Measurements from ENCODE around the gene CYFIP2. TPM values are rescaled to one million over a fixed set of nuclear protein-coding genes. Genes with fewer than 3 reads are reported as not detected.
"Not testable (repeated sequence)": the region's sequence is repeated elsewhere in the genome, so short reads cannot be mapped to it uniquely, and the experiment has no call there.

Gene CYFIP2
- total RNA-seq, 1 donor from 2014 or later: 36.6 TPM

DNA sequence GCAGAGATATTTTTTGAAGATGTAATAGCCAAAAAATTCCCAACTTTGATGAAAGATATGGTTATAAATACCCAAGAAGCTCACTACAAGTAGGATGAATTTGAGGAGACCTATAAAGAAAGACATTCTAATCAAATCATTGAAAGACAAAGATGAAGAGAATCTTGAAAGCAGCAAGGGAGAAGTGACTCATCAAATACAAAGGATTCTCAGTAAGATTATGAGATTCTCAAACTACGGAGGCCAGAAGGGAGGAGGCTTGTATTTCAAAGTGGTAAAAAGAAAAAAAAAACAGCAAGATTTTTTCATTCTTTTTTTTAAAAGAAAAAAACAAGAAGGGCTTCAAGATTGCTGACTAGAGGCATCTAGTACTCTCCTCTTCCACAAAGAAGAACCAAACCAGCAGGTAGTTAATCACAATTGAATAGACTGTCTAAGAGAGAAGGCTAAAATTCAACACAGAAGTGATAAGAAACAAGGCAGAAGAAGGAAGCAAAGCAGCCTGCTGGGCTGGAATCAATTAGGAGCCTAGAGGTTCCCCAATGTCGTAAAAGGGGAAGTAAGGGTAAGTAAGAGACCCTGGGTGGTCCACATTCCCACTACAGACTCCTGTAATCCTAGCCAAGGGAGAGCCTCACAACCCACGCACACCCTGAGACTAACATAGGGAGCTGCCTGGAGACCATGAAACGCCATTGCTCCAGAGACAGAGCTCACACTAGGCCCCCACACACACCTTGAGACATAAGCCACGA lies 135.0 kb downstream of the CYFIP2 start:
- Histone ChIP-seq H3K27me3 (ENCODE audit: low read depth) (no peaks in the 10 kb centered on the region), H3K4me3 (no peak overlapping the region), H3K27ac (no peak overlapping the region), H3K4me1 (no peaks in the 10 kb centered on the region), H3K9me3 (peaks cover 3% of the 10 kb centered on the region), H3K36me3 (no peaks in the 10 kb centered on the region)
- ATAC-seq: no peak
- intact Hi-C loops (cut with DNase I): no loop called here
- no peak for DNase-seq
- no peak for TF ChIP-seq CTCF (IDR thresholded peaks at IDR 0.05)

- H3K27me3 ChIP-seq (ENCODE audit: low read depth): no peaks in the 10 kb centered on the region
- H3K36me3 ChIP-seq: no peaks in the 10 kb centered on the region
- TF ChIP-seq CTCF (IDR thresholded peaks at IDR 0.05): no peak
- H3K4me1 ChIP-seq: no peaks in the 10 kb centered on the region
- intact Hi-C loops (cut with DNase I): no loop called here
- H3K4me3 ChIP-seq: no peak overlapping the region
- DNase-seq (no peak), ATAC-seq (no peak)
- H3K27ac ChIP-seq: no peak overlapping the region
- H3K9me3 ChIP-seq: no peaks in the 10 kb centered on the region
These were observed 149.9 kb downstream of the CYFIP2 start for GRCh38 chr5:157415838-157416237.

- H3K27ac ChIP-seq; ATAC-seq; H3K27me3 ChIP-seq (ENCODE audit: low read depth); H3K9me3 ChIP-seq; H3K36me3 ChIP-seq; H3K4me3 ChIP-seq; DNase-seq; intact Hi-C loops (cut with DNase I); H3K4me1 ChIP-seq: not testable (repeated sequence)
These were observed 153.6 kb downstream of the CYFIP2 start for GRCh38 chr5:157419521-157419920.

DNA sequence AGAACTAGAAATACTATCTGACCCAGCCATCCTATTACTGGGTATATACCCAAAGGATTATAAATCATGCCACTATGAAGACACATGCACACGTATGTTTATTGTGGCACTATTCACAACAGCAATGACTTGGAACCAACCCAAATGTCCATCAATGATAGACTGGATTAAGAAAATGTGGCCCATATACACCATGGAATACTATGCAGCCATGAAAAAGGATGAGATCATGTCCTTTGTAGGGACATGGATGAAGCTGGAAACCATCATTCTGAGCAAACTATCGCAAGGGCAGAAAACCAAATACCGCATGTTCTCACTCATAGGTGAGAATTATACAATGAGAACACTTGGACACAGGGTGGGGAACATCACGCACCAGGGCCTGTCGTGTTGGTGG lies 164.0 kb downstream of the CYFIP2 start:
- H3K4me1 ChIP-seq; H3K9me3 ChIP-seq; H3K27ac ChIP-seq; ATAC-seq; H3K36me3 ChIP-seq; H3K4me3 ChIP-seq; DNase-seq; intact Hi-C loops (cut with DNase I); H3K27me3 ChIP-seq (ENCODE audit: low read depth): not testable (repeated sequence)

DNA sequence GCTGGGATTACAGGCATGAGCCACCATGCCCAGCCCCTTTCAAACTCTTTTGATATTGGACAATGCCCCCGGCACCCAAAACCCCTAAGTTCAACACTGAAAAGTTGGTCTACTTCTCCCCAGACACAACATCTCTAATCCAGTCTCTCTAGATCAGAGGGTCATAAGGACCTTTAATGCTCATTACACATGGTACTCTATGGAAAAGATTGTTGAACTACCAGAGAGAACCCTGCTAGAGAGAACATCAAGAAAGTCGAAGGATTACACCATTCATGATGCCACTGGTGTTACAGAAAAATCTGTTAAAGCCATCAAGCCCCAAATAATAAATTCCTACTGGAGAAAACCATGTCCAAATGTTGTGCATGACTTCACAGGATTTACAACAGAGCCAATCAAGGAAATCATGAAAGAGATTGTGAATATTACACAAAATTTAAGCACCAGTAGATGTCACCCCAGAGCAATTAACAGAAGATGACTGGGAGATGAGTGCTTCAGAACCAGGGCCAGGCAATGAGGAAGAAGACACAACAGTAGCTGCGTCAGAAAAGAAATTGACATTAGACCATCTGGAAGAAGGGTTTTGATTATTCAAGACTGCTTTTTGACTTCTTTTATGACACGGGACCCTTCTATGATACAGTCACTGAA lies 165.7 kb downstream of the CYFIP2 start:
- DNase-seq: no peak
- H3K27ac ChIP-seq: no peak overlapping the region
- H3K4me1 ChIP-seq: no peaks in the 10 kb centered on the region
- peak; percentile 66 to 78 for ATAC-seq
- H3K9me3 ChIP-seq: no peaks in the 10 kb centered on the region
- H3K27me3 ChIP-seq (ENCODE audit: low read depth): no peaks in the 10 kb centered on the region
- TF ChIP-seq CTCF (IDR thresholded peaks at IDR 0.05): peak; percentile 52
- H3K36me3 ChIP-seq: no peaks in the 10 kb centered on the region
- intact Hi-C loops (cut with DNase I): no loop called here
- no peak overlapping the region for H3K4me3 ChIP-seq

DNA sequence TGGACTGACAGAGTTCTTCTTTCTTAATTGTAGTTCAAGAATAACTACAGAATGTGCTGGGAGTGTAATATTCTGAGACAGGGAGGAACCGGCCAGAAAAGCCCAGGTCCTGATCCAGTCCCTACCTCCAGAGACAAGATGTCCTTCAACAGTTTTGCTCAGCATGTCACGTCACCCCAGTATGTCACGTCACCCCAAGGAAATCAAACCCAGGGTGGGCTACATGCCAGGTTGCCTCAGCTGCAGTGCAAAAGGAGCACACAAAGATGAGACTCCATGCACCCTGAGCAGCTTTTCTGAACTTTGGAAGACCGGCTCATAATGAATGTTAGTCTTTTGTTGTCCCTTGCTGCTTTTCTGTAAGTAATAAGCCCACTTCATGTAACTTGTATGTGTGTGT lies 168.2 kb downstream of the CYFIP2 start:
- no peaks in the 10 kb centered on the region for H3K4me1 ChIP-seq
- DNase-seq: no peak
- no peaks in the 10 kb centered on the region for H3K9me3 ChIP-seq
- no peaks in the 10 kb centered on the region for H3K36me3 ChIP-seq
- no peaks in the 10 kb centered on the region for H3K27me3 ChIP-seq (ENCODE audit: low read depth)
- no peak for ATAC-seq
- H3K4me3 ChIP-seq: no peak overlapping the region
- TF ChIP-seq CTCF (IDR thresholded peaks at IDR 0.05): no peak
- H3K27ac ChIP-seq: no peak overlapping the region
- intact Hi-C loops (cut with DNase I): no loop called here

All from lower lobe of right lung (tissue), 2 donors.